ENCODE data around the gene PPP1R15B. TPM values are rescaled to one million over a fixed set of nuclear protein-coding genes. Genes with fewer than 3 reads are reported as not detected.

PPP1R15B gene
- total RNA-seq, 2 experiments from 2014 or later, result 171 to 179 TPM

- Histone ChIP-seq H3K4me3 (ENCODE audit: low read length) (no peak overlapping the region), H3K36me3 (ENCODE audit: insufficient read depth, low read length) (no peaks in the 10 kb centered on the region), H3K27ac (ENCODE audit: low read depth in 1 of 2, low read length in 2 of 2) (no peak overlapping the region), H3K9me3 (ENCODE audit: control insufficient read depth in 1 of 2, insufficient read depth in 1 of 2, low read length in 2 of 2) (peaks cover 0 to 5% of the 10 kb centered on the region in 2 experiments), H3K27me3 (ENCODE audit: control insufficient read depth in 1 of 2, insufficient read depth in 2 of 2, low read length in 2 of 2) (peaks cover 0 to 5% of the 10 kb centered on the region in 2 experiments), H3K4me1 (ENCODE audit: insufficient read depth, low read length) (peaks cover 13% of the 10 kb centered on the region)
- Mint-ChIP-seq H3K4me1 (ENCODE audit: low read depth) (peaks cover under 1% of the 10 kb centered on the region), H3K9me3 (no peaks in the 10 kb centered on the region), H3K27ac (no peak overlapping the region), H3K27me3 (peaks cover 9% of the 10 kb centered on the region), H3K4me3 (no peak overlapping the region), H3K36me3 (ENCODE audit: low read depth) (no peaks in the 10 kb centered on the region)
- TF ChIP-seq CTCF (IDR thresholded peaks at IDR 0.05), result no peak
- ChIA-PET CTCF (no interaction called here), POLR2A (no interaction called here)
- intact Hi-C loops (cut with DNase I, micrococcal nuclease), result no loop called here
- ATAC-seq (ENCODE audit: poor library complexity), result no peak
- no peak for DNase-seq
These were observed 53.0 kb downstream of the PPP1R15B start for GRCh38 chr1:204358605-204359004.

GRCh38 chr1:204357551-204358490 lies 53.8 kb downstream of the PPP1R15B start:
- ATAC-seq (ENCODE audit: poor library complexity) (no peak), DNase-seq (no peak)
- H3K9me3 ChIP-seq (ENCODE audit: control insufficient read depth in 1 of 2, insufficient read depth in 1 of 2, low read length in 2 of 2), result peaks cover 0 to 5% of the 10 kb centered on the region in 2 experiments
- peaks cover 6% of the 10 kb centered on the region for H3K4me1 ChIP-seq (ENCODE audit: insufficient read depth, low read length)
- H3K4me3 Mint-ChIP-seq, result no peak overlapping the region
- no peaks in the 10 kb centered on the region for H3K9me3 Mint-ChIP-seq
- intact Hi-C loops (cut with DNase I, micrococcal nuclease), result no loop called here
- no peak for TF ChIP-seq CTCF (IDR thresholded peaks at IDR 0.05)
- no peaks in the 10 kb centered on the region for H3K4me1 Mint-ChIP-seq (ENCODE audit: low read depth)
- peaks cover 9% of the 10 kb centered on the region for H3K27me3 Mint-ChIP-seq
- H3K27me3 ChIP-seq (ENCODE audit: control insufficient read depth in 1 of 2, insufficient read depth in 2 of 2, low read length in 2 of 2), result peaks cover 0 to 5% of the 10 kb centered on the region in 2 experiments
- POLR2A ChIA-PET, result no interaction called here
- H3K27ac ChIP-seq (ENCODE audit: low read depth in 1 of 2, low read length in 2 of 2), result no peak overlapping the region
- no peak overlapping the region for H3K27ac Mint-ChIP-seq
- CTCF ChIA-PET, result no interaction called here
- no peak overlapping the region for H3K4me3 ChIP-seq (ENCODE audit: low read length)
- no peaks in the 10 kb centered on the region for H3K36me3 ChIP-seq (ENCODE audit: insufficient read depth, low read length)
- no peaks in the 10 kb centered on the region for H3K36me3 Mint-ChIP-seq (ENCODE audit: low read depth)

GRCh38 chr1:204356997-204357396 lies 54.6 kb downstream of the PPP1R15B start:
- POLR2A ChIA-PET, result no interaction called here
- Histone ChIP-seq H3K27me3 (ENCODE audit: control insufficient read depth in 1 of 2, insufficient read depth in 2 of 2, low read length in 2 of 2) (peaks cover 0 to 5% of the 10 kb centered on the region in 2 experiments), H3K36me3 (ENCODE audit: insufficient read depth, low read length) (no peaks in the 10 kb centered on the region), H3K27ac (ENCODE audit: low read depth in 1 of 2, low read length in 2 of 2) (no peak overlapping the region), H3K4me3 (ENCODE audit: low read length) (no peak overlapping the region), H3K9me3 (ENCODE audit: control insufficient read depth in 1 of 2, insufficient read depth in 1 of 2, low read length in 2 of 2) (peaks cover 0 to 5% of the 10 kb centered on the region in 2 experiments), H3K4me1 (ENCODE audit: insufficient read depth, low read length) (peaks cover 4% of the 10 kb centered on the region)
- DNase-seq, result no peak
- ATAC-seq (ENCODE audit: poor library complexity), result no peak
- Mint-ChIP-seq H3K4me3 (no peak overlapping the region), H3K9me3 (no peaks in the 10 kb centered on the region), H3K36me3 (ENCODE audit: low read depth) (no peaks in the 10 kb centered on the region), H3K4me1 (ENCODE audit: low read depth) (no peaks in the 10 kb centered on the region), H3K27me3 (peaks cover 9% of the 10 kb centered on the region), H3K27ac (no peak overlapping the region)
- CTCF ChIA-PET, result no interaction called here
- intact Hi-C loops (cut with DNase I, micrococcal nuclease), result no loop called here
- no peak for TF ChIP-seq CTCF (IDR thresholded peaks at IDR 0.05)

All from CD4-positive, alpha-beta T cell (primary cell).